Trophoblast cell (in vitro differentiated cells and primary cell): Measurements from ENCODE around the gene SERPINE2.

Source experiments
- DNase-seq, 2 donors: peaks; one replicate each; pipeline ENCODE4 v3.0.0-alpha.2; 2016
- H2AFZ ChIP-seq: 2 replicates; pipeline ENCODE4 v1.6.1; 2013; ENCODE audit warnings: low read length, moderate library complexity, mild to moderate bottlenecking; ENCODE audit not compliant: insufficient read depth, poor library complexity
- H2AK5ac ChIP-seq: 2 replicates; pipeline ENCODE4 v1.6.1; 2013; ENCODE audit warnings: mild to moderate bottlenecking, low read length
- H2BK120ac ChIP-seq: 2 replicates; pipeline ENCODE4 v1.6.1; 2013; ENCODE audit warnings: low read length, mild to moderate bottlenecking, moderate library complexity; ENCODE audit not compliant: insufficient read depth, poor library complexity
- H2BK12ac ChIP-seq: 2 replicates; pipeline ENCODE4 v1.6.1; 2013; ENCODE audit warnings: mild to moderate bottlenecking, low read length, moderate library complexity
- H2BK5ac ChIP-seq: 2 replicates; pipeline ENCODE4 v1.6.1; 2013; ENCODE audit warnings: low read length, low read depth, moderate library complexity, mild to moderate bottlenecking; ENCODE audit not compliant: poor library complexity
- H3K14ac ChIP-seq: 2 replicates; pipeline ENCODE4 v1.6.1; 2013; ENCODE audit warnings: mild to moderate bottlenecking, low read length
- H3K18ac ChIP-seq: 2 replicates; pipeline ENCODE4 v1.6.1; 2013; ENCODE audit warnings: mild to moderate bottlenecking, low read length
- H3K23ac ChIP-seq: 2 replicates; pipeline ENCODE4 v1.6.1; 2013; ENCODE audit warnings: low read length
- H3K27ac ChIP-seq: 2 replicates; pipeline ENCODE4 v1.5.1; 2013; ENCODE audit warnings: low read depth, mild to moderate bottlenecking, inconsistent platforms, low read length, moderate library complexity
- H3K27me3 ChIP-seq: 2 replicates; pipeline ENCODE4 v1.6.1; 2013; ENCODE audit warnings: inconsistent platforms, mild to moderate bottlenecking, low read length, moderate library complexity; ENCODE audit not compliant: insufficient read depth
- H3K36me3 ChIP-seq, 2 experiments: 1 replicate in 1 of 2; 2 replicates in 1 of 2; pipeline ENCODE4 v1.6.1; 2013; ENCODE audit warnings: low read length in 2 of 2, mild to moderate bottlenecking in 2 of 2, moderate library complexity in 1 of 2; ENCODE audit not compliant: insufficient read depth in 2 of 2, control insufficient read depth in 1 of 2
- H3K4ac ChIP-seq: 2 replicates; pipeline ENCODE4 v1.6.1; 2013; ENCODE audit warnings: low read depth, mild to moderate bottlenecking, low read length, moderate library complexity
- H3K4me1 ChIP-seq, 2 experiments: 1 replicate in 1 of 2; 2 replicates in 1 of 2; pipeline ENCODE4 v1.6.1; 2013; ENCODE audit warnings: low read length in 2 of 2, mild to moderate bottlenecking in 2 of 2, moderate library complexity in 1 of 2; ENCODE audit not compliant: insufficient read depth in 2 of 2, control insufficient read depth in 1 of 2
- H3K4me2 ChIP-seq: 2 replicates; pipeline ENCODE4 v1.6.1; 2013; ENCODE audit warnings: inconsistent platforms, mild to moderate bottlenecking, low read length, moderate library complexity
- H3K4me3 ChIP-seq: 2 replicates; pipeline ENCODE4 v1.5.1; 2013; ENCODE audit warnings: mild to moderate bottlenecking, low read depth, low read length, inconsistent platforms
- H3K79me1 ChIP-seq: one replicate; pipeline ENCODE4 v1.6.1; 2013; ENCODE audit warnings: low read length
- H3K79me2 ChIP-seq: 2 replicates; pipeline ENCODE4 v1.6.1; 2013; ENCODE audit warnings: low read length, mild to moderate bottlenecking; ENCODE audit not compliant: control insufficient read depth, insufficient read depth, poor library complexity
- H3K9ac ChIP-seq: 2 replicates; pipeline ENCODE4 v1.6.1; 2013; ENCODE audit warnings: mild to moderate bottlenecking, low read length
- H3K9me3 ChIP-seq: 2 replicates; pipeline ENCODE4 v1.6.1; 2013; ENCODE audit warnings: low read depth, mild to moderate bottlenecking, control low read depth, inconsistent platforms, low read length; ENCODE audit not compliant: insufficient read depth
- H4K12ac ChIP-seq: 2 replicates; pipeline ENCODE4 v1.6.1; 2013; ENCODE audit warnings: low read depth, mild to moderate bottlenecking, low read length, moderate library complexity
- H4K8ac ChIP-seq: 2 replicates; pipeline ENCODE4 v1.6.1; 2013; ENCODE audit warnings: low read depth, mild to moderate bottlenecking, low read length, moderate library complexity
- H4K91ac ChIP-seq: one replicate; pipeline ENCODE4 v1.6.1; 2013; ENCODE audit warnings: low read depth, mild to moderate bottlenecking, low read length, moderate library complexity
- WGBS: extraction: QIAGEN DNeasy Blood & Tissue Kit; methylation state at CpG from one replicate; pipeline ENCODE4 v1.1.7; 2013; ENCODE audit warnings: missing lambda C conversion rate; ENCODE audit not compliant: insufficient read length, insufficient coverage; ENCODE audit errors: extremely low coverage; 5-methylcytosine and 5-hydroxymethylcytosine counted together

Gene SERPINE2

DNA sequence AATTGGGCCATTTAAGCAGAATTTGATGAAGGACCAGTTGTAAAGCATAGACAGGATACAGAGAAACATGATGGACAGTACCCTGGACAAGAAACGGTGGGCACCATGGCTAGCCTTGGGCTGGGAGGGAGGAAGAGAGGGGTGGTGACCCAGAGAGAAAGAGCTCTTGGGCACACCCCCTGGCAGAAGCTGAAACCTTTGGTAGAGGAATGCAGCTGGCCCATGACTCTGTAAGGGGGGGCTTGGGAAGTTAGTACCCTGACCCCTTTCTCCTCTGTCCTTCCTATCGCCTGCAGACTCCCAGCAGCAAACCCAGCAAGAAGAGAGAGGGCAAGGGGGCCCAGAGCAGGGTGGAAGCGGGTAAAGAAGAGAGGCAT, 49.2 kb downstream of the SERPINE2 start:
- H3K79me2 ChIP-seq, result no peaks in the 10 kb centered on the region
- H3K79me1 ChIP-seq, result no peaks in the 10 kb centered on the region
- no peak overlapping the region for H3K9ac ChIP-seq
- H3K18ac ChIP-seq, result no peak overlapping the region
- DNase-seq, result no peak
- no peak overlapping the region for H3K23ac ChIP-seq
- no peak overlapping the region for H2BK120ac ChIP-seq
- no peak overlapping the region for H2AFZ ChIP-seq
- H3K4me3 ChIP-seq, result no peak overlapping the region
- H4K12ac ChIP-seq, result no peak overlapping the region
- H2BK12ac ChIP-seq, result no peak overlapping the region
- H2AK5ac ChIP-seq, result no peak overlapping the region
- no peak overlapping the region for H3K4ac ChIP-seq
- H4K91ac ChIP-seq, result no peak overlapping the region
- no CpG with 5 or more reads among the region's 3 CpGs for WGBS
- no peaks in the 10 kb centered on the region for H3K9me3 ChIP-seq
- H3K4me2 ChIP-seq, result no peak overlapping the region
- no peak overlapping the region for H4K8ac ChIP-seq
- H3K27me3 ChIP-seq, result no peaks in the 10 kb centered on the region
- H3K36me3 ChIP-seq, result peaks cover 5 to 11% of the 10 kb centered on the region in 2 experiments
- H3K27ac ChIP-seq, result no peak overlapping the region
- no peak overlapping the region for H2BK5ac ChIP-seq
- no peaks in the 10 kb centered on the region for H3K4me1 ChIP-seq
- H3K14ac ChIP-seq, result no peak overlapping the region

DNA sequence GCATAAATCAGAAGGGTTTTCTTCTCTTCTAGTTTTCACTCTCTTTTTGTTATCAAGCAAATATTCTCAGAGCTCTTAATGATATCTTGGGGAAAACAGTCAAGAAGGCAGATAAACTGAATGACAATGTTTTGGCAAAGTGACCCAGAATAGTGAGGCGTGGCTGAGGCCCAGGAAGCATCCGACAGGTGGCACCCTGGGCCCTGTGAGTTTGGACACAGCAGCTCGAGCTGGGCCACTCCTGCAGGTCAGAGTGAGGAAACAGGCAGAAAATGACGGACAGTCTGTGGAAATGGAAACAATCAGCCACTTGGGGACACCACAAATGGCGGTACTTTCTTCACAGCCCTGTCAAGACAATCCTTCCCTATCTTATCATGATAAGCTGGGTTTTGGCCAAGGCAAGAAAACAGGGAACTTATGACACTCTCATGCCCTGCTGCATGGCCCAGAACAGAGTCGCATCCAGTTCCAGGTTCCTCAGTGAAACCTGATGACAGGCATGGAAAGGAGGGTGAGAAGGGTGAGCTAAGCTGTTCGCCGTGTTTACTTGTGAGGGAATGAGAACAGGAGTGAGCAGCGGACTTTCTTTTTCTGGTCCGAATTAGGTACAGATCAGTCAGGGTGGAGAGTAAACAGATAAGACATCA, 49.8 kb downstream of the SERPINE2 start:
- Histone ChIP-seq H3K18ac (no peak overlapping the region), H2BK12ac (no peak overlapping the region), H3K36me3 (peaks cover 8 to 15% of the 10 kb centered on the region in 2 experiments), H3K79me1 (no peaks in the 10 kb centered on the region), H3K4me2 (no peak overlapping the region), H3K27ac (no peak overlapping the region), H2BK120ac (no peak overlapping the region), H4K8ac (no peak overlapping the region), H2BK5ac (no peak overlapping the region), H4K12ac (no peak overlapping the region), H2AFZ (no peak overlapping the region), H3K23ac (no peak overlapping the region), H3K4ac (no peak overlapping the region), H3K4me1 (no peaks in the 10 kb centered on the region), H2AK5ac (no peak overlapping the region), H3K79me2 (no peaks in the 10 kb centered on the region), H3K9ac (no peak overlapping the region), H3K4me3 (no peak overlapping the region), H3K27me3 (no peaks in the 10 kb centered on the region), H4K91ac (no peak overlapping the region), H3K14ac (no peak overlapping the region), H3K9me3 (no peaks in the 10 kb centered on the region)
- DNase-seq, result no peak
- WGBS, result no CpG with 5 or more reads among the region's 10 CpGs

DNA sequence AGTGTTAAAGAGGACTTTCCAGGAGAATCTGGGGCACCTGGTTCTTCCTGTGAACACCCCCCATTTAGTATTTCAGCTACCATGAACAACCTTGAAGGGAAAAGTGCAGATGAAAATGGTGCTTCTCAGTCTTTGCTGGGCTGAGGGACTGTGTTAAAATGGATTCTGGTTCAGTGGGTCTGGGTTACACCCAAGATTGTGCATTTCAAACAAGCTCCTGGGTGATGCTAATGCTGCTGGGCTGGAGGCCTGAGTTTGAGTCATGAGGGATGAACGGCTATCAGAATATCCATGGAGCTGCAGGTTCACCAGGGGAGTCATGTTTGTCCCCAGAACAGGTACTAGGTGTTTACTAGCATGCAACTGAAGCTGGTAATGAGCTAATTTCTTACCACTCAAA, 57.8 kb downstream of the SERPINE2 start:
- H3K4me1 ChIP-seq, result peaks cover 0 to 3% of the 10 kb centered on the region in 2 experiments
- DNase-seq, result no peak
- H2AFZ ChIP-seq, result no peak overlapping the region
- no peak overlapping the region for H3K4ac ChIP-seq
- H2AK5ac ChIP-seq, result no peak overlapping the region
- H3K79me1 ChIP-seq, result no peaks in the 10 kb centered on the region
- no peak overlapping the region for H3K14ac ChIP-seq
- no peak overlapping the region for H3K9ac ChIP-seq
- no peak overlapping the region for H3K4me3 ChIP-seq
- no peaks in the 10 kb centered on the region for H3K9me3 ChIP-seq
- H3K18ac ChIP-seq, result no peak overlapping the region
- no peak overlapping the region for H3K27ac ChIP-seq
- peaks cover 6 to 13% of the 10 kb centered on the region in 2 experiments for H3K36me3 ChIP-seq
- H3K79me2 ChIP-seq, result no peaks in the 10 kb centered on the region
- H2BK12ac ChIP-seq, result no peak overlapping the region
- no CpG with 5 or more reads among the region's 1 CpG for WGBS
- no peak overlapping the region for H4K12ac ChIP-seq
- H3K23ac ChIP-seq, result no peak overlapping the region
- H3K27me3 ChIP-seq, result no peaks in the 10 kb centered on the region
- no peak overlapping the region for H4K91ac ChIP-seq
- H4K8ac ChIP-seq, result no peak overlapping the region
- H2BK5ac ChIP-seq, result no peak overlapping the region
- no peak overlapping the region for H2BK120ac ChIP-seq
- no peak overlapping the region for H3K4me2 ChIP-seq

DNA sequence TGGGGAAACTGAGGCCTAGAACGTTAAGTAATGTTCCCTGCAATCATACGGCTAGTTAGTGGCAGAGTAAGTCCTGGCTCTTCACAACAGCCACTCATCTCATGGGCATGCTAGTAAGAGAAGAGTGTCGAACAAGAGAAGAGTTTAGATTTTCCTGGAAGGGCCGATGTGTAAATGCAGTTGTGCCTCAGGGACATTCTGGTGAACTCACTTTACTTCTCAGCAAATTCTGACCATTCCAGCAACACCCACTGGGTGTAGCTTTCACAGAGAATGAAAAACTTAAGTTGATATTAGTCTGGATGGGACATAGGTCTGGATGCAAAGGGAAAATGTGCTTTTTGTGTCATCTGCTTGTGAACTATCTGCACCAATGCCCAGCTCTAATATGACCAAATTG, 58.3 kb downstream of the SERPINE2 start:
- no peak overlapping the region for H2BK5ac ChIP-seq
- H3K4me1 ChIP-seq, result peaks cover 0 to 3% of the 10 kb centered on the region in 2 experiments
- H4K8ac ChIP-seq, result no peak overlapping the region
- no peak overlapping the region for H2BK12ac ChIP-seq
- H3K27ac ChIP-seq, result no peak overlapping the region
- H3K4ac ChIP-seq, result no peak overlapping the region
- no peak overlapping the region for H3K23ac ChIP-seq
- H4K91ac ChIP-seq, result no peak overlapping the region
- no peaks in the 10 kb centered on the region for H3K79me1 ChIP-seq
- H3K79me2 ChIP-seq, result no peaks in the 10 kb centered on the region
- no peak overlapping the region for H3K4me2 ChIP-seq
- H2BK120ac ChIP-seq, result no peak overlapping the region
- H3K9me3 ChIP-seq, result no peaks in the 10 kb centered on the region
- peaks cover 6 to 13% of the 10 kb centered on the region in 2 experiments for H3K36me3 ChIP-seq
- no peak overlapping the region for H3K18ac ChIP-seq
- no peak overlapping the region for H4K12ac ChIP-seq
- H3K27me3 ChIP-seq, result no peaks in the 10 kb centered on the region
- H3K4me3 ChIP-seq, result no peak overlapping the region
- H3K9ac ChIP-seq, result no peak overlapping the region
- H3K14ac ChIP-seq, result no peak overlapping the region
- WGBS, result no CpG with 5 or more reads among the region's 4 CpGs
- peak; percentile 21 to 55 for DNase-seq
- no peak overlapping the region for H2AFZ ChIP-seq
- no peak overlapping the region for H2AK5ac ChIP-seq
